Smooth muscle cell (in vitro differentiated cells): ENCODE measurements around the gene TRPM1. TPM values are rescaled to one million over a fixed set of nuclear protein-coding genes. Genes with fewer than 3 reads are reported as not detected.

Experiments used
- DNase-seq: peaks from one replicate; lab custom pipeline; 2025; ENCODE audit not compliant: unreplicated experiment; lab: John Stamatoyannopoulos, UW
- H2AFZ ChIP-seq: fragments of 200-600 bp; sonication (generic); 2 replicates; pipeline ENCODE4 v1.6.0; 2016; ENCODE audit warnings: antibody characterized with exemption, low read depth, mild to moderate bottlenecking
- H3F3A ChIP-seq: fragments of 200-600 bp; sonication (generic); 2 replicates; pipeline ENCODE4 v1.6.0; 2017; ENCODE audit warnings: antibody characterized with exemption, low read depth
- H3K27ac ChIP-seq: fragments of 200-600 bp; sonication (generic); 2 replicates; pipeline ENCODE4 v1.5.1; 2016; ENCODE audit warnings: low read depth, mild to moderate bottlenecking
- H3K27me3 ChIP-seq: fragments of 200-600 bp; sonication (generic); 2 replicates; pipeline ENCODE4 v1.6.1; 2016; ENCODE audit warnings: low read depth, mild to moderate bottlenecking
- H3K36me3 ChIP-seq: fragments of 200-600 bp; sonication (generic); 2 replicates; pipeline ENCODE4 v1.5.1; 2016; ENCODE audit warnings: low read depth
- H3K4me1 ChIP-seq: fragments of 200-600 bp; sonication (generic); 2 replicates; pipeline ENCODE4 v1.5.1; 2016; ENCODE audit warnings: low read depth
- H3K4me2 ChIP-seq: fragments of 200-600 bp; sonication (generic); 2 replicates; pipeline ENCODE4 v1.6.0; 2016; ENCODE audit warnings: mild to moderate bottlenecking
- H3K4me3 ChIP-seq: fragments of 200-600 bp; sonication (generic); 2 replicates; pipeline ENCODE4 v1.5.1; 2016; ENCODE audit warnings: mild to moderate bottlenecking
- H3K79me2 ChIP-seq: fragments of 200-600 bp; sonication (generic); 2 replicates; pipeline ENCODE4 v1.6.0; 2016; ENCODE audit warnings: low read depth, mild to moderate bottlenecking
- H3K9ac ChIP-seq: fragments of 200-600 bp; sonication (generic); 2 replicates; pipeline ENCODE4 v1.6.0; 2016; ENCODE audit warnings: low read depth
- H3K9me3 ChIP-seq: fragments of 200-600 bp; sonication (generic); replicated peaks from 2 replicates; pipeline ENCODE4 v1.5.1; 2016; ENCODE audit warnings: low read depth
- H4K20me1 ChIP-seq: fragments of 200-600 bp; sonication (generic); 2 replicates; pipeline ENCODE4 v1.6.0; 2016; ENCODE audit warnings: low read depth
- WGBS: methylation state at CpG from one replicate; pipeline ENCODE4 v1.1.7; 2016; ENCODE audit warnings: low lambda C conversion rate; 5-methylcytosine and 5-hydroxymethylcytosine counted together
- polyA plus RNA-seq: library from polyadenylated mRNA; unstranded; fragments of >200 nt; fragmentation: Nextera tagmentation; extraction: Ambion mirVana; gene quantifications from 2 replicates; pipeline ENCODE4 v1.2.1, GENCODE V29; 2016
- total RNA-seq: library from RNA; depleted of rRNA; stranded (reverse); fragments of >200 nt; gene quantifications from 2 replicates; pipeline ENCODE4 v1.2.3, GENCODE V29; 2014
- TF ChIP-seq, protein P1 (sequence below): fragments of 200-600 bp; sonication (generic); IDR thresholded peaks from 2 replicates; pipeline ENCODE4 v1.5.1; 2017; ENCODE audit warnings: borderline replicate concordance, mild to moderate bottlenecking, antibody characterized with exemption; ENCODE audit not compliant: insufficient read depth, poor library complexity, severe bottlenecking

The TRPM1 gene
- total and polyA plus RNA-seq, 2 experiments from 2014 or later, result not detected

GRCh38 chr15:31145271-31145911, 43.9 kb upstream of the TRPM1 start:
- H3K4me1 ChIP-seq, result no peaks in the 10 kb centered on the region
- DNase-seq, result no peak
- no peaks in the 10 kb centered on the region for H3K36me3 ChIP-seq
- no peaks in the 10 kb centered on the region for H3K27me3 ChIP-seq
- no peak overlapping the region for H2AFZ ChIP-seq
- no peak overlapping the region for H3K9ac ChIP-seq
- no peak overlapping the region for H3K4me2 ChIP-seq
- H4K20me1 ChIP-seq, result no peaks in the 10 kb centered on the region
- H3K9me3 ChIP-seq, result no peaks in the 10 kb centered on the region
- 89% methylated on average over 7 of the region's 7 CpGs for WGBS
- H3K27ac ChIP-seq, result no peak overlapping the region
- no peaks in the 10 kb centered on the region for H3K79me2 ChIP-seq
- H3K4me3 ChIP-seq, result no peak overlapping the region
- H3F3A ChIP-seq, result no peaks in the 10 kb centered on the region
- TF ChIP-seq, protein P1, sequence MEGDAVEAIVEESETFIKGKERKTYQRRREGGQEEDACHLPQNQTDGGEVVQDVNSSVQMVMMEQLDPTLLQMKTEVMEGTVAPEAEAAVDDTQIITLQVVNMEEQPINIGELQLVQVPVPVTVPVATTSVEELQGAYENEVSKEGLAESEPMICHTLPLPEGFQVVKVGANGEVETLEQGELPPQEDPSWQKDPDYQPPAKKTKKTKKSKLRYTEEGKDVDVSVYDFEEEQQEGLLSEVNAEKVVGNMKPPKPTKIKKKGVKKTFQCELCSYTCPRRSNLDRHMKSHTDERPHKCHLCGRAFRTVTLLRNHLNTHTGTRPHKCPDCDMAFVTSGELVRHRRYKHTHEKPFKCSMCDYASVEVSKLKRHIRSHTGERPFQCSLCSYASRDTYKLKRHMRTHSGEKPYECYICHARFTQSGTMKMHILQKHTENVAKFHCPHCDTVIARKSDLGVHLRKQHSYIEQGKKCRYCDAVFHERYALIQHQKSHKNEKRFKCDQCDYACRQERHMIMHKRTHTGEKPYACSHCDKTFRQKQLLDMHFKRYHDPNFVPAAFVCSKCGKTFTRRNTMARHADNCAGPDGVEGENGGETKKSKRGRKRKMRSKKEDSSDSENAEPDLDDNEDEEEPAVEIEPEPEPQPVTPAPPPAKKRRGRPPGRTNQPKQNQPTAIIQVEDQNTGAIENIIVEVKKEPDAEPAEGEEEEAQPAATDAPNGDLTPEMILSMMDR, result no peak

DNA sequence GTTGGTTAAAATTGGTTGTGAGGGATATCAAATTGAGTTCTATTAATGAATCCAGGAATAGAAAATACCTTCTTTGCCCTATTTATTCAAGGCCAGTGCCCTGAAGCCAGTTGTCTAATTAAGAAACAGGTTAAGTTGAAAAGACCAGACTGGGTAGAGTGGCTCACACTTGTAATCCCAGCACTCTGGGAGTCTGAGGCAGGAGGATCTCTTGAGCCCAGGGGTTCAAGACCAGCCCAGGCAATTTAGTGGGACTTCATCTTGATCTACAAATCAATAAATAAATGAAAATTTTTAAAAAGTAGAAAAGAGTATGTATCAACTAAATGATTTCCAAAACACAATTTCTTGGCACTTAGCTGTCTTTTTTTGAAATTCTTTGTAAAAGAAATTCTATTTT, 40.3 kb upstream of the TRPM1 start:
- Histone ChIP-seq H3K27ac (no peak overlapping the region), H3K4me1 (no peaks in the 10 kb centered on the region), H3K9ac (no peak overlapping the region), H3K4me2 (no peak overlapping the region), H3K9me3 (no peaks in the 10 kb centered on the region), H2AFZ (no peak overlapping the region), H3K79me2 (no peaks in the 10 kb centered on the region), H3K27me3 (no peaks in the 10 kb centered on the region), H3K36me3 (no peaks in the 10 kb centered on the region), H4K20me1 (no peaks in the 10 kb centered on the region), H3F3A (no peaks in the 10 kb centered on the region), H3K4me3 (no peak overlapping the region)
- no peak for DNase-seq
- TF ChIP-seq, protein P1, result no peak

DNA sequence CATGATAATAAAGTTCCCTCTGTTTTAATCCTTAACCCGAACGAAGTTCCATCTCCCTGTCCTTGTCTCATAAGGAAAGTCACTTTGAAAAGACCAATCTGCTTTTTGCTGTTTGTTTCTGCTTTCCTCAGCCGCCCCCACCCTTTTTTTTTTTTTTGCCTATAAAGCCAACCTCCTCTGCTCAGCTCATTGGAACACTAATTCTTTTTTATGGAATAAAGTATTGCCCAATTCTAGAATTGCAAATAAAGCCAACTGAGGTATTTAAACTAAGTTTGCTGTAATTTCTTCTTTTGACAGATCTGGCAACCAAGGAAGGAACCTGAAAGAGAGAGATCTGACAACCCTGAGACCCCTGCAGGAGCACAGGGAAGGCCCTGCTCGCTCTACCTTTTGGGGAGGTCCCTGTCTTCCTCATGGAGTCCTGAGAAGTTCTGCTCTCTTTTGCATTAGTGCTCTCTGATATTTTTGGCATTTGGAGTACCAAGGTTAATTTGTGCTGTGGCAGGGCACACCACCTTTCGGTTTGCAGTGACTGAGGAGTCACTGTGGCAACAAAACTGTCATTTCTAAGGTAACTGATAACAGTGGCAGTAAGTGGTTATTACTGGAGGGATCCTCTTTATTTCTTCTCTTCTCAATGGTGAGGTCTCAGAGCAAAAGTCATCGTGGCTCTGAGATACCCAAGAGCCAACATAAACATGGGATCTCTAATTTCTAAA, 35.2 kb upstream of the TRPM1 start:
- no peak overlapping the region for H3K4me2 ChIP-seq
- H3K79me2 ChIP-seq, result no peaks in the 10 kb centered on the region
- WGBS, result 83% methylated on average over 6 of the region's 6 CpGs
- no peak overlapping the region for H3K27ac ChIP-seq
- no peaks in the 10 kb centered on the region for H3K27me3 ChIP-seq
- no peaks in the 10 kb centered on the region for H3F3A ChIP-seq
- no peak overlapping the region for H3K9ac ChIP-seq
- H3K9me3 ChIP-seq, result no peaks in the 10 kb centered on the region
- H2AFZ ChIP-seq, result no peak overlapping the region
- H4K20me1 ChIP-seq, result no peaks in the 10 kb centered on the region
- no peaks in the 10 kb centered on the region for H3K4me1 ChIP-seq
- no peak overlapping the region for H3K4me3 ChIP-seq
- H3K36me3 ChIP-seq, result no peaks in the 10 kb centered on the region
- DNase-seq, result no peak
- TF ChIP-seq, protein P1, result no peak

DNA sequence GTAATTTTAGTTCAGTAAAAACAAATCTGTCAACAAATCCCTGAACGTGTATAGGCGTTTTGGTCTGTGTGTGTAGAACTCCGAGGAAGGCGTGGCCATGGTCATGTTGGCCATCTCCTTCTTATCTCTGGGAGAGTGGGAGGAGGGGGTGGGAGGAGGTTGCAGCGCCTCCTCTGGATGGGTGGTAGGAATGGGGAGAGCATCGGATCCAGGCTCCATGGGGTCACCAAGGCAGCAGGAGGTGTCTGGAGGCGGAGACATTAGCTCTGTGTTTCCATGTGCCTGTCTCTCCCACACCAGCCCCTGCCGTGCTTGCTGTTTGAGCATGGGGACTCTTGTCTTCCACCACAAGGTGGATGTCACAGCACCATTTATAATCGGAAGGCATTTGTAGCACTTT, 34.5 kb upstream of the TRPM1 start:
- Histone ChIP-seq H3K36me3 (no peaks in the 10 kb centered on the region), H3K9ac (no peak overlapping the region), H3K9me3 (no peaks in the 10 kb centered on the region), H4K20me1 (no peaks in the 10 kb centered on the region), H3K27ac (no peak overlapping the region), H3K4me3 (no peak overlapping the region), H3K79me2 (no peaks in the 10 kb centered on the region), H3K4me1 (no peaks in the 10 kb centered on the region), H2AFZ (no peak overlapping the region), H3K4me2 (no peak overlapping the region), H3F3A (no peaks in the 10 kb centered on the region), H3K27me3 (no peaks in the 10 kb centered on the region)
- no peak for DNase-seq
- 88% methylated on average over 9 of the region's 9 CpGs for WGBS
- TF ChIP-seq, protein P1, result no peak
